NCI-H187 (cell line): ENCODE data around the gene CD79A.

Source experiments
- DNase-seq, 2 experiments: peaks; one replicate each; lab custom pipeline; 2025; lab: John Stamatoyannopoulos, UW

Gene CD79A

GRCh38 chr19:41883821-41884733 lies 7.0 kb downstream of the CD79A start:
- peak; percentile 86 to 99 for DNase-seq

DNA sequence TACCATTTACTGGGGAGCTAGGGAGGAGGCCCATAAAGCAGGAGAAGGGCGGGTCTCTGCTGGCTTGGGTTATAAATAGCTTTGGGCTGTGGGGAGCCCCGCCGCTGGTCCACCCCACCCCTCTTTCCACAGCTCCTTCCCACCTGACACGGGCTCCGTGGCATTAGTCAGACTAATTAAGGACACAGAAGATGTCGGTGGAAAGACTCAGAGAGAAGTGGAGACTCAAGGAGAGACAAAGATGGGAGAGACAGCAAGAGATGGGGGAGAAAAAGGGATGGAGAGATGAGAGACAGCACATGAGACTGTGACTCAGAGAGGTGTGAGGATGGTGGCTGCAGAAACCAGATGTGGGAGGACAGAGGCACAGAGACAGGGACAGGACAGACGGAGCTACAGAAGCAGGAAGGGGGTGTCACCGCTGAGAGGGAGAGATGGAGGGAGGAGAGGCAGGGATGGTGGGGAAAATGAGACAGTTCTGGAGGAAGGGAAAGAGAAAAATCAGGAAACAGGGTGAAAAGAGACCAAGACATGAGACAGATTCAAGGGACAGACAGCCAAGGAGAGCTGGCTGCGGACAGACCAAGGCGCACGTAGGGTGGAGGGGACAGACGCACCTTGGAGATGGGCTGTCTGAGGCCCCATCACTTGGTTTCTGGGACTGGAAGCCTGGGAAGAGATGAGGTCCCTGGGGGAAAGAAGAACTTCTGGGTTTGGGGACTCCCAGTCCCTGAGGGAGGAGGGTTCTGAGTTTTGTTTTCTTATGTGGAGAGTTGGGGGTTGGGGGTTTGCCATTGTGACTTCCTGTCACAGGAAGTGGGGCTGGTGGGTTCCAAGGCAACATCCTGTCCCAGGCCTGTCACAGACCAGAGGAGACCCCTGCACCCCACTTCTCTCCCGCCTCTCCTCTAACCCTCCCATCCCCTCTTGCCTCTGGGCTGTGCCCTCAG lies 10.0 kb downstream of the CD79A start:
- no peak for DNase-seq

- peak; percentile 48 to 81 for DNase-seq
These were observed 10.8 kb downstream of the CD79A start for GRCh38 chr19:41887711-41888382.

DNA sequence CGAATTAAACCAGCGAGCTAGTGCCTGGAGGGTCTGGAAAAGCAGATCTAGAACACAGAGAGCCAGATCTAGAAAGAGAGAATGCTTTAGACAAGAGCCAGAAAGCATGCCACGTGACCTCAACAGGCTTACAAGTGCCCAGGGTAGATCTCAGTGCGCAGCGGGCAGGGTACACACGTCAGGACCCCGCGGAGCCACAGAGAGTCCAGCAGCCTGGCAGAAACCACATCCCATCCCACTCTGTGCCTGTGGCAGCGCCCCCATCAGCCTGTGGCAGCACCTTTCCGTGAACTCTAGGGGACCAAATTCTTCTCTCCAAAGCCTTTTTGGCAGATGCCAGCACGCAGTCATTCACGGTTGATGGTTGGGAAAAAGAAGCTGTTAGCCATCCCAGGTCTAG lies 11.8 kb downstream of the CD79A start:
- DNase-seq: no peak

DNA sequence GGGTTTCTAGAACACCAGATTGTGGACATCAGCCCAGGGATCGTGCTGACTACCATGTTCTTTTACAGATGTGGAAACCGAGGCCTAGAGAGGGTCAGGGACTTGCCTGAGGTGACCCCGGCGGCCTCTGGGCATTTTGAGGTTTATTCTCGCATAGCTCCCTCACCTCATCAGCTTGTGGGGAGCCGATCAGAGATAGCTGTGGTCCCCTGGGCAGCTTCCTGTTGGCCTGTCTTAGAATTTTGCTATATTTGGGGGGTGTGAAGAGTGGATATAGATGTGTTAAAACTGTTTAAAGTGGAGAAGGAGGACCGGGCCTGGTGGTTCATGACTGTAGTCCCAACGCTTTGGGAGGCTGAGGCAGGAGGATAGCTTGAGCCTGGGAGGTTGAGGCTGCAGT lies 12.8 kb downstream of the CD79A start:
- DNase-seq: no peak

DNA sequence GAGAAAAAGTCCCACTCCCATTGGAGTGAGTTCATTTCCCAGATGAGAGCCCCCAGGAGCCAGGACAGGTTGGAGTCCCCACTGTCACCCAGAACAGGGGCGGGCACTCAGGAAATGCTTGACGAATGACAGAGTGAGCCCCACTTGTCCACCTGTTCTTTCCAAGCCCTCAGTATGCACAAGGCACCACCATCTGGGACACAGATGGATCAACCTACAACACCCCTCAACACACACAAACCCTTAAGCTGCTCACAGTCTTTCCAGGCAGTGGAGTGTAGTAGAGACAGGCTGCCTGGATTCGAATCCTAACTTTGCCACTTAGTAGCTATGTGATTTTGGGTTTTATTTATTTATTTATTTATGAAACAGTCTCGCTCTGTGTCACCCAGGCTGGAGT lies 13.9 kb downstream of the CD79A start:
- DNase-seq: no peak

GRCh38 chr19:41892173-41892902 lies 15.3 kb downstream of the CD79A start:
- no peak for DNase-seq

- no peak for DNase-seq
These were observed 16.8 kb downstream of the CD79A start for GRCh38 chr19:41893899-41894298.

DNA sequence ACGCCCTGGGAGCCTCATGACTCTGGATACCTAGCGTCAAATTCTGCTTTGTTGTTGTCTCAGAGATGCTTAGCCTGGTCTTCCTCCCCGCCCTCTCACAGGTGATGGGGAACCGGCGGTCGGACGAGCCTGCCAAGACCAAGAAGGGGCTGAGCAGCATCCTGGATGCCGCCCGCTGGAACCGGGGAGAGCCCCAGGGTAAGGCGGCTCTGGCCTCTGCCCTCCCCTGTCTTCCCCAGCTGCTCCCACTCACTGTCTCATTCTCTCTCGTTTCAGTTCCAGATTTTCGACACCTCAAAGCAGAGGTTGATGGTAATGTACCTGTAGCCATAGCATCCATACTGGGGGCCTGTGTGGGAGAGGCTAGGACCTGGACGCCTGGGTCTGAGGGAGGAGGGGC lies 17.3 kb downstream of the CD79A start:
- no peak for DNase-seq

DNA sequence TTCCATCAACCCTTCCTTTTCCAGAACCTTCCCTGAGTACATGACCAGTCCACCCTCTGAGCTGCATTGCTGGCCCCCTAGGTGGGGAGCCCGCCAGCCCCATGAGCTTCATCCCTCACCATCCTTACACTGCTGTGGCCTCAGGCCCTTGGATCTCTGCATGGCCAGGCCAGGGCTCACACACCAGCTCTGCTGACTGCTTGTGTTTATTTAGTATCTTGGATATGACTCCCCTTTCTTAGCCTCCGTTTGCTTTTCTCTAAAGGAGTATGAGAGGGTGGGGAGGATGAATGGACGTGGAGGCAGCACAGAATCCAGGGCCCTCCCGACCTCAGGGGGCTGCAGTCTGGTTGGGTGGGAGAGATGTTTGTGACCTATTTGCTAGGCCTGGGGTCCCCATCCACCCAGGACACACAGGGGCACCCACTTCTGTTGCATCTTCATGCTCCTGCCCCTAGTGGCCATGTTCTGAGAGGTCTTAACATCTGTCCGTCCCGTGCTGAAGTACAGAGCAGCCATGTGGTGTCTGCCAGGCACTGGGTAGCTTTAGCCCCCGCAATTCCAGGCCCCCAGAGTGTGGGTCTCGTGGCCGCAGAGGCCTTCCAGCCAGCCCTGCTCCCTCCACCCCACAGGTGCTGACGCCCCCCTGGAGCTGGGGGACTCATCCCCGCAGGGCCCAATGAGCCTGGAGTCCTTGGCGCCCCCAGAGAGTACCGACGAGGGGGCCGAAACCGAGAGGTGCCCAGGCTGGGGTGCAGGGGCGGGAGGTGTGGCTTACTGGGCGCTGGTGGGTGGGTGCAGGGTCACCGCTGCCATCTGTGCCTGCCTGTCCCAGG lies 18.9 kb downstream of the CD79A start:
- no peak for DNase-seq

DNA sequence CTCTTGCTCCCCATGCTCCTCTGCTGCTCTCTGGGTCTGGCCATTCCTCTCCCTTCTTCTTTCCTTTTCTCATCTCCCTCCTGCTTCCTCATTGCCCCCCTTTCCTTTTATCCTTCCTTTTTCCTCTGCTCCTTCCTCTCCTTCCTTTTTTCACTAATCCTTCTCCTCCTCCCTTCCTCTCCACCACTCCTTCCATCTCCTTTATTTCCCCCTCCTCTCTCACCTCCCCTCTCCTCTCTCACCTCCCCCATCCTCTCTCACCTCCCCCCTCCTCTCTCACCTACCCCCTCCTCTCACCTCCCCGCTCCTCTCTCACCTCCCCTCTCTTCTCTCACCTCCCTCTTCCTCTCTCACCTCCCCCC lies 19.5 kb downstream of the CD79A start:
- no peak for DNase-seq

GRCh38 chr19:41897181-41897580 lies 20.1 kb downstream of the CD79A start:
- no peak for DNase-seq

DNA sequence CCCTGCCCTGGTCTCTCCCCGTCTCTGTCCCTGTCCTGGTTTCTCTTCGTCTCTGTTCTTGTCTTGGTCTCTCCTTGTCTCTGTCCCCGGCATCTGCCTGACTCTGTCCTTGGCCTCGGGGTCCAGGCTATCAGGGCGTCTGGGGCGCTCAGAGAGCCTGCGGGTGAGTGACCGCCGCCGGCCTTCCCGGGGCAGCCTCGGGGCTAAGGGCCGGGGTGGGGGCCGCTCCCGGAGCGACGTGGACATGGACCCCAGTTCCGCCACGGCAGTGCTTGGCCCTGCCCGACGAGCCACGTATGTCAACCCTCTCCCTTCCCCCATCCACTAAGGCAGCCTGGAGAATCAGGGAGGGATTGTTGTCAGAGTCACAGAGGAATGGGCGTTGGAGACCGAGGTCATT lies 20.7 kb downstream of the CD79A start:
- DNase-seq: no peak

DNA sequence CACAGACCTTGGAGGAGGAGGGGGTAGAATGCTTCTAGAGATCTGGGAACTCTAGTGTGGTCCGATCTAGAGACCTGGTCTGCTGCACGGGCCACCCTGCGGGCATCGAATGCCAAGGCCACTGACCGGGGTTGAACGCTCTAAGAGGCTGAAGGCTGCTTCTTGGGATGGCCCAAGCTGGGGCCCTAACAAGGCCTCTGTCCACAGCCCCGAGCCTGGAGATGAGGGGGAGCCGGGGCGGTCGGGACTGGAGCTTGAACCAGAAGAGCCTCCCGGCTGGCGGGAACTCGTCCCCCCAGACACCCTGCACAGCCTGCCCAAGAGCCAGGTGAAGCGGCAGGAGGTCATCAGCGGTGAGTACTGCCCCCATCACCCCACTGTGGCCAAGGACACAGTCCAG lies 21.2 kb downstream of the CD79A start:
- no peak for DNase-seq

- no peak for DNase-seq
These were observed 24.8 kb downstream of the CD79A start for GRCh38 chr19:41901707-41902360.

GRCh38 chr19:41902594-41902993 lies 25.5 kb downstream of the CD79A start:
- no peak for DNase-seq

DNA sequence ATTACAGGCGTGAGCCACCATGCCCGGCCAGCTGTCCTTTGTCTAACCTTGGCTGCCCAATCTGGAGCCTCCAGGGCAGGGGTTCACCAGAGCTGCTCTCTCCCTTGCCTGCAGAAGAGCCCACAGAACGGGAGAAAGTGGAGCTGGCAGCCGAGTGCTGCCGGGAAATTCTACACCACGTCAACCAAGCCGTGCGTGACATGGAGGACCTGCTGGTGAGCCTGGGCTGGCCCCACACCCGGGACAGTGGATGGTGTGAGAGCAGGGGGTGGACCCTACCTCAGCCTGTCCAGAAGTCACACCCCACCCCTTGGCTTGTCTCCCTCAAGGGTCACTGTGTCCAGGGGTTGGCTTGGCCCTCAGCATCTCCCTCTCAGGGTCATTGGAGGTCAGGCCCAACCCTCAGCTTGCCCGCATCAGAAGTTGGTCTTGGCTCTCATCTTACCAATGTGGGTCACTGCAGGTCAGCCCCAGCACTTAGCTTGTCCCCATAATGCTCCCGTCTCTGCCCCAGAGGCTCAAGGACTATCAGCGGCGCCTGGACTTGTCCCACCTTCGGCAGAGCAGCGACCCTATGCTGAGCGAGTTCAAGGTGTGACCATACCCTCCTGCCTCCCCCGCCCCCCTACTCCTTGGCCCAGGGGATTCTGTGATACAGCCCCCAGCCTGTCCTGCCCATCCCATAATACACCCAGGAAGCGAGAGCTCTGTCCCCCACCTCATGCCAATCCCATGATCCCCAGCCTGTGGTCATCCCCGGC lies 26.3 kb downstream of the CD79A start:
- peak in 1 of 2 experiments; percentile 53 for DNase-seq

GRCh38 chr19:41904118-41904870 lies 27.2 kb downstream of the CD79A start:
- DNase-seq: peak; percentile 91 to 94
